HG02610 (cell line): ENCODE measurements around the gene TXNL1.
"Not testable (repeated sequence)": the region's sequence is repeated elsewhere in the genome, so short reads cannot be mapped to it uniquely, and the experiment has no call there.

Experiments
- ATAC-seq: cut with Tn5 transposase; IDR thresholded peaks from one replicate; pipeline ENCODE4 v1.9.1; 2021; ENCODE audit warnings: mild to moderate bottlenecking, moderate library complexity; ENCODE audit not compliant: unreplicated experiment

Gene TXNL1

GRCh38 chr18:56638232-56639103 is at the start of gene TXNL1:
TSS of gene TXNL1 (minus strand) at chr18:56638592. CDS start at chr18:56638440, 152 bp downstream.
- ATAC-seq = peak; percentile 95

- no peak for ATAC-seq
Measured at GRCh38 chr18:56684277-56684676, 45.9 kb upstream of the TXNL1 start.

GRCh38 chr18:56678836-56679565 is 40.6 kb upstream of the TXNL1 start:
- no peak for ATAC-seq

- no peak for ATAC-seq
Measured at GRCh38 chr18:56676639-56677038, 38.2 kb upstream of the TXNL1 start.

GRCh38 chr18:56672981-56673380 is 34.6 kb upstream of the TXNL1 start:
- no peak for ATAC-seq

GRCh38 chr18:56672391-56672790 is 34.0 kb upstream of the TXNL1 start:
- ATAC-seq = no peak

GRCh38 chr18:56662902-56663301 is 24.5 kb upstream of the TXNL1 start:
- ATAC-seq = no peak

- ATAC-seq = no peak
Measured at GRCh38 chr18:56662502-56662901, 24.1 kb upstream of the TXNL1 start.

- ATAC-seq = no peak
Measured at GRCh38 chr18:56662063-56662408, 23.6 kb upstream of the TXNL1 start.

- no peak for ATAC-seq
Measured at GRCh38 chr18:56661360-56662062, 23.1 kb upstream of the TXNL1 start.

- no peak for ATAC-seq
Measured at GRCh38 chr18:56660655-56661054, 22.3 kb upstream of the TXNL1 start.

- no peak for ATAC-seq
Measured at GRCh38 chr18:56659111-56659510, 20.7 kb upstream of the TXNL1 start.

- ATAC-seq = no peak
Measured at GRCh38 chr18:56658261-56658660, 19.9 kb upstream of the TXNL1 start.

- not testable (repeated sequence) for ATAC-seq
Measured at GRCh38 chr18:56654280-56654679, 15.9 kb upstream of the TXNL1 start.

- no peak for ATAC-seq
Measured at GRCh38 chr18:56652802-56653201, 14.4 kb upstream of the TXNL1 start.

- ATAC-seq = no peak
Measured at GRCh38 chr18:56651771-56652092, 13.3 kb upstream of the TXNL1 start.

- ATAC-seq = peak; percentile 90
Measured at GRCh38 chr18:56650944-56651770, 12.8 kb upstream of the TXNL1 start, which contains the start of gene WDR7. TSS of gene WDR7 (plus strand) at chr18:56651359. CDS start at chr18:56672516, 21,157 bp downstream.

GRCh38 chr18:56649996-56650395 is 11.6 kb upstream of the TXNL1 start:
- no peak for ATAC-seq

- peak; percentile 29 for ATAC-seq
Measured at GRCh38 chr18:56647951-56648893, 9.8 kb upstream of the TXNL1 start.

GRCh38 chr18:56647071-56647470 is 8.7 kb upstream of the TXNL1 start:
- peak; percentile 47 for ATAC-seq
